CD1c-positive myeloid dendritic cell (primary cell): ENCODE measurements around the gene CCDC141.
"Not testable (repeated sequence)": the region's sequence is repeated elsewhere in the genome, so short reads cannot be mapped to it uniquely, and the experiment has no call there.

Source experiments
- DNase-seq: peaks from one replicate; pipeline ENCODE4 v3.0.0-alpha.2; 2016; ENCODE audit errors: extremely low spot score

CCDC141 gene

GRCh38 chr2:179049546-179050311 is at the start of gene CCDC141:
Gene CCDC141, minus strand, starts transcription at chr2:179050137. Its CDS starts 196 bp downstream, at chr2:179049941.
- peak; percentile 10 for DNase-seq

GRCh38 chr2:179098080-179098689 is 48.2 kb upstream of the CCDC141 start:
- DNase-seq, result no peak

- DNase-seq, result no peak
These were observed 47.2 kb upstream of the CCDC141 start for GRCh38 chr2:179097131-179097530.

GRCh38 chr2:179096090-179096489 is 46.2 kb upstream of the CCDC141 start:
- DNase-seq, result no peak

- DNase-seq, result not testable (repeated sequence)
These were observed 43.0 kb upstream of the CCDC141 start for GRCh38 chr2:179092912-179093311.

- DNase-seq, result no peak
These were observed 32.8 kb upstream of the CCDC141 start for GRCh38 chr2:179082697-179083096.

GRCh38 chr2:179081954-179082353 is 32.0 kb upstream of the CCDC141 start:
- DNase-seq, result no peak

- no peak for DNase-seq
These were observed 22.6 kb upstream of the CCDC141 start for GRCh38 chr2:179072527-179072926.

- DNase-seq, result no peak
These were observed 21.9 kb upstream of the CCDC141 start for GRCh38 chr2:179071810-179072355.

- no peak for DNase-seq
These were observed 21.0 kb upstream of the CCDC141 start for GRCh38 chr2:179070895-179071294.

GRCh38 chr2:179069685-179070084 is 19.7 kb upstream of the CCDC141 start:
- DNase-seq, result no peak

- no peak for DNase-seq
These were observed 19.2 kb upstream of the CCDC141 start for GRCh38 chr2:179068991-179069643.

- DNase-seq, result no peak
These were observed 9.2 kb upstream of the CCDC141 start for GRCh38 chr2:179059026-179059700.

GRCh38 chr2:179057737-179058136 is 7.8 kb upstream of the CCDC141 start:
- DNase-seq, result no peak

GRCh38 chr2:179053568-179053967 is 3.6 kb upstream of the CCDC141 start:
- DNase-seq, result not testable (repeated sequence)

- DNase-seq, result no peak
These were observed 1.3 kb upstream of the CCDC141 start for GRCh38 chr2:179051250-179051649.

- DNase-seq, result no peak
These were observed 818 bp upstream of the CCDC141 start for GRCh38 chr2:179050755-179051154.

GRCh38 chr2:179049203-179049545 is 763 bp downstream of the CCDC141 start:
- no peak for DNase-seq

GRCh38 chr2:179048099-179048498 is 1.8 kb downstream of the CCDC141 start:
- no peak for DNase-seq

- DNase-seq, result not testable (repeated sequence)
These were observed 4.3 kb downstream of the CCDC141 start for GRCh38 chr2:179045602-179046001.

- DNase-seq, result no peak
These were observed 5.4 kb downstream of the CCDC141 start for GRCh38 chr2:179044500-179044899.

GRCh38 chr2:179037807-179038206 is 12.1 kb downstream of the CCDC141 start:
- DNase-seq, result no peak
